GM13976 (cell line): Measurements from ENCODE around the gene SESN3.
"Not testable (repeated sequence)": the region's sequence is repeated elsewhere in the genome, so short reads cannot be mapped to it uniquely, and the experiment has no call there.

Experiments
- DNase-seq: peaks from one replicate; pipeline ENCODE4 v3.0.0; 2012; ENCODE audit warnings: low spot score
- in situ Hi-C: fragments of 300-500 bp; cut with MboI; formaldehyde crosslinking; loops from one replicate; pipeline ENCODE4 v1.12.0; 2022; ENCODE audit warnings: low sequenced_read_pairs, mixed read lengths, inconsistent platforms; ENCODE audit not compliant: unreplicated experiment
- TF ChIP-seq, protein P1 (sequence below): IDR thresholded peaks from 2 replicates; pipeline ENCODE4 v1.5.1; 2012; ENCODE audit warnings: borderline replicate concordance, mild to moderate bottlenecking; ENCODE audit not compliant: insufficient read depth; ENCODE audit errors: extremely low read depth, missing control alignments, control extremely low read depth

SESN3 gene, protein sequence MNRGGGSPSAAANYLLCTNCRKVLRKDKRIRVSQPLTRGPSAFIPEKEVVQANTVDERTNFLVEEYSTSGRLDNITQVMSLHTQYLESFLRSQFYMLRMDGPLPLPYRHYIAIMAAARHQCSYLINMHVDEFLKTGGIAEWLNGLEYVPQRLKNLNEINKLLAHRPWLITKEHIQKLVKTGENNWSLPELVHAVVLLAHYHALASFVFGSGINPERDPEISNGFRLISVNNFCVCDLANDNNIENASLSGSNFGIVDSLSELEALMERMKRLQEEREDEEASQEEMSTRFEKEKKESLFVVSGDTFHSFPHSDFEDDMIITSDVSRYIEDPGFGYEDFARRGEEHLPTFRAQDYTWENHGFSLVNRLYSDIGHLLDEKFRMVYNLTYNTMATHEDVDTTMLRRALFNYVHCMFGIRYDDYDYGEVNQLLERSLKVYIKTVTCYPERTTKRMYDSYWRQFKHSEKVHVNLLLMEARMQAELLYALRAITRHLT

DNA sequence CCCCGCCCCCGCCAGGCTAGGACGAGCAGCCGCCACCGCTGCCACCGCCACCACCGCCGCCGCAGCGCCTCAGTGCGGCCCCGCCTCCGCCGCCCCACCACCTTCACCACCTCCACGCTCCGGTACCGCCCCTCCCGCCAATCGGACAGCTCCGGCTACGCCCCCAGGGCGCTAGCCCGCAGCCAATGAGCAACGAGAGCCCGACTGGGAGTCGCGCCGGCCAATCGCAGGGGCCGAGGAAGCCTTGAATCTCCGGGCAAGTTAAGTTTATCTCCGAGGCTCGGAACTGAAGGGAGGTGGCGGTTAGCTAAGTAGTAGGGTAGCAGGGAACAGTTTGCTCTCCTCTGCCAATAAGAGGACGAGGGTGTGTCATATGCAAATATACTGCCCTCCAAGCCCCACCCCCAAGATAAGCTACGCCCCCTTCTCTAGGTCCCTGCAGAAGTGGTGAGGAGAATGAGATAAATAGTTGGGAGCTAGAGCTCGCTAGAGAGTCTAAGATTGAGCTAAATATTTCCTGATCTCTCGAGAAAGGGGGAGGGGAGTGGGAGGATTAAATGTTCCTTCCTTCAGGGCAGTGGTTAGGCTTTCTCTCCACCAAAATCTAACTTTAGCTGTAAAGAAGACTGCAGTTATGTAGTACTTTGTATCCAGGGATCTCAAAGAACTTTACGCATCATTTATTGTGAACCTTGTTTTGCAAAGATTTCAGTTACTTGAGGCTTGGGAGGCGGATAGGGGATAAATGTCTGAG lies at the start of gene SESN3:
SESN3 (minus strand) TSS at position 76 of the 754 bp plus-strand sequence. CDS start 342 bp downstream, outside the sequence.
- peak; percentile 93 for DNase-seq
- TF ChIP-seq, protein P1, sequence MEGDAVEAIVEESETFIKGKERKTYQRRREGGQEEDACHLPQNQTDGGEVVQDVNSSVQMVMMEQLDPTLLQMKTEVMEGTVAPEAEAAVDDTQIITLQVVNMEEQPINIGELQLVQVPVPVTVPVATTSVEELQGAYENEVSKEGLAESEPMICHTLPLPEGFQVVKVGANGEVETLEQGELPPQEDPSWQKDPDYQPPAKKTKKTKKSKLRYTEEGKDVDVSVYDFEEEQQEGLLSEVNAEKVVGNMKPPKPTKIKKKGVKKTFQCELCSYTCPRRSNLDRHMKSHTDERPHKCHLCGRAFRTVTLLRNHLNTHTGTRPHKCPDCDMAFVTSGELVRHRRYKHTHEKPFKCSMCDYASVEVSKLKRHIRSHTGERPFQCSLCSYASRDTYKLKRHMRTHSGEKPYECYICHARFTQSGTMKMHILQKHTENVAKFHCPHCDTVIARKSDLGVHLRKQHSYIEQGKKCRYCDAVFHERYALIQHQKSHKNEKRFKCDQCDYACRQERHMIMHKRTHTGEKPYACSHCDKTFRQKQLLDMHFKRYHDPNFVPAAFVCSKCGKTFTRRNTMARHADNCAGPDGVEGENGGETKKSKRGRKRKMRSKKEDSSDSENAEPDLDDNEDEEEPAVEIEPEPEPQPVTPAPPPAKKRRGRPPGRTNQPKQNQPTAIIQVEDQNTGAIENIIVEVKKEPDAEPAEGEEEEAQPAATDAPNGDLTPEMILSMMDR: no peak
- in situ Hi-C loops: no loop called here

DNA sequence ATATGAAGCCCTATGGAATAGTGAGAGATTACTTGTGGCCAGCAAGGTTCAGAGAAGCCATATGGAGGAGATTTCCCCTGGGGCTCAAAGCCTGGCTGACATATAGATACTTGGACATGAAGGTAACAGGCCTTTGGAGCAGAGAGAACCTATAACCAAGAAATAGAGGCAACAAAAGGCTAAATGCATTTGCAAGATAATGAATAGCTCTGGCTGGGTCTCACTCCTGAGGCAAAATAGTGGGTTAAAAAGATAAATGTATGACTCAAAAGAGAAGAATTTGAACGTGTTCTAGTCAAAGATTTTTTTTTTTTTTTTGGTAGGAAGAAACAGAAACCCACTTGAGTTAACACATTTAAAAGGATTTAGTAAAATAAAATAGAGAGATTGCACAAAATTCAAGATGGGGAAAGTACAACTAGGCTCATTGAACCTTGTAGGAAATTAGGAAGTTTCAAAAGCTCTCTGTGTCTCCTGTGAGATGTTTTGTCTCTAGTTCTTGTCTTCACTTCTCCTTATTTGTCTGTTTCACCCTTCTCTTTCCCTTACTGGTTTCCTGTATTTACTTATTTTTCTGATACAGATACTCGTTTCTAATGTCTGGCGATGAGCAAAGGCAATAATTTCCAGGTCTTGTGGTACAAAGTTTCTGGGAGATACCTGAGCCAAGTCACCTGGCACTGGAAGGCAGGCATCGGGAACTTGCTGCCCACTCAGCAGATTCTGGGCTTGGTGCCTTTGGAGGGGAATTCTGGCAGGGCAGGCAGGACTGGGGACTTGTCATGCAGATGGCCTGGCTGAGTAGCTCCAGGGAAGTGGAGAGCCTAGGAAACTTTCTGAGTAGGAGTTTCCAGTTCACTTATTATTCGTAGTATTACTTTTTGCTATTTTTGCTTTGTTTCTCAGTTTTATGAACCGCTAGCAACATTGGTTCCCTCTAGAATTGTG lies 49.2 kb upstream of the SESN3 start:
- TF ChIP-seq, protein P1: no peak
- DNase-seq: no peak
- in situ Hi-C loops: no loop called here

DNA sequence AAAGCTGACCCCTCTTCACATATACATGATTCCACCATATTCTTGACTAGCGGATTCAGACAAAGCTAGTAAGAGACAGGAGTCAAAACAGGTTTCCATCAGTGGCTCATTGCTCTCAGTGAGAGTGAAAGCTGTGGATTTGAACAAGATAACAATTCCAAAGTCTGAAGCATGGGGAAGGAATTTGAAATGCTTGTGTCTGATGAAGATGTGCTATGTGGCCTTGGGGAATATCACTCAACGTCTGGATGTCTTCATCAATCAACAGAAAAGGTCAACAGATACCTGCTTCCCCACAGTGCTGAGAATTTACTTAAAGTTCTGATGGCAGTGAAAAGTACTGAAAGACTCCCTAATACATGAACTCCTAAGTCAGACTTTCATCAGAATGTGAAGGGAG lies 46.9 kb upstream of the SESN3 start:
- in situ Hi-C loops: no loop called here
- no peak for DNase-seq
- TF ChIP-seq, protein P1: no peak

DNA sequence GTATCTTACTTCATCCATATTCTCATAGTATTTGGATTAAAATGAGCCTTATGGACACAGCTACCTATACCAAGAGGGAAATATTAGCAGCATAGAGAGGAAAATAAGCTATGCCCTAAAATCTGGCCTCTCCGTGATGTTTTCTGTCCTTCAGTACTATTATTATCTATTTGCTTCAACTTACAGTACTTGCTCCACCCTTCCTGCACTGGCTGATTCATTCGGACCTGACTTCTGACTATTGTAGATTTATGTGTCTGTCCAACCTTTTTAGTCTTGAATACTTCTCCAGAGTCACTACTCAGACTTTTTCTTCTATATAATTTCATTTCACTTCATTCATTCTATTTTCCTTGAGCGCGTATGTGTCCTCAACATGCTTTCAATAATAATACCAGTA lies 45.1 kb upstream of the SESN3 start:
- no peak for DNase-seq
- TF ChIP-seq, protein P1: no peak
- in situ Hi-C loops: no loop called here

DNA sequence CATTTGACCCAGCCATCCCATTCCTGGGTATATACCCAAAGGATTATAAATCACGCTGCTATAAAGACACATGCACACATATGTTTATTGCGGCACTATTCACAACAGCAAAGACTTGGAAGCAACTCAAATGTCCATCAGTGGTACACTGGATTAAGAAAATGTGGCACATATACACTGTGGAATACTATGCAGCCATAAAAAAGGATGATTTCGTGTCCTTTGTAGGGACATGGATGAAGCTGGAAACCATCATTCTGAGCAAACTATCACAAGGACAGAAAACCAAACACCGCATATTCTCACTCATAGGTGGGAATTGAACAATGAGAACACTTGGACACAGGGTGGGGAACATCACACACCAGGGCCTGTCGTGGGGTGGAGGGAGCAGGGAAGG lies 42.6 kb upstream of the SESN3 start:
- DNase-seq, in situ Hi-C loops: not testable (repeated sequence)

DNA sequence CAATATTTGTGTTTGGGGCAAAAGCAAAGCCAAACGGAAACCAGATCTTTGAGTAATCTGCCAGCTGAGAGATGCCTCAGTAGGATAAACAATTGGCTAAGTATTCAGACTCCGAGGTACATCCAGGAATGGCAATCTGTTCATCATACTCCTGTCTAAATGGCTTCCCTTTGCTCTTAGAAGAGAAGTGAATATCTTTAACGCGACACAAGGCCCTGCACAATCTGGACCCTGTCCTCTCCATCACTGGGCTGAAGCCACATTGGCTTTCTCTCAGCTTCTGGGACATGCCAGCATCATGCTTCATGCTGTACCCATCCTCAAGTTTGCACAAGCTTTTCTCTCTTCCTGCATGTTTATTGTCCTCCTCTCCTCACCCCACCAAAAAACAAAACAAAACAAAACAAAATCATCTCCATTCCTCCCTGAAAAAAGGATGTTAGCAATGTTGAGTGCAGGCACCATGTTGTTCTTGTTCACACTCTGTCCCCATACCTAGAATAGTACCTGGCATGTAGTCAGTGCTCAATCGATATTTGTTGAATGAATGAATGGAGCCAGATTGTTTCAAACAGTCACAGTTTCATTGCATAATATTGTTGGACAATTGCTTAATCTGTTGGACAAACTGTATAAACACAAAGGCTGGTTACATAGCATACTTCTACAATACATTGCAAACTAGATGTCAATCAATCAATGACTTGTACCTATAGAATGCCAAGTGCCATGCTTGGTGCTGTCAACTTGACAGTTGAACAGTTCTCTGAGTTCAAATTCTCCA lies 38.2 kb upstream of the SESN3 start:
- in situ Hi-C loops: no loop called here
- no peak for DNase-seq
- TF ChIP-seq, protein P1: no peak
